ENCODE data around the gene VSIG10. TPM values are rescaled to one million over a fixed set of nuclear protein-coding genes. Genes with fewer than 3 reads are reported as not detected.
A peak's percentile ranks its signal among the peaks of the same experiment; 100 is the strongest.

The VSIG10 gene
- total and polyA plus RNA-seq, 2 of the 13 experiments (the other 11 are each of a cell fraction or from before 2014, with no cell fraction given) = 25.6 to 42.5 TPM

- TF ChIP-seq ZBTB1 (CRISPR knock-in tag; IDR thresholded peaks at IDR 0.05; ENCODE audit: borderline replicate concordance) (no peak), ATM (IDR thresholded peaks at IDR 0.05; ENCODE audit: borderline replicate concordance) (no peak), MAFG (CRISPR knock-in tag; IDR thresholded peaks at IDR 0.05) (no peak), ZNF296 (CRISPR knock-in tag; conservative IDR thresholded peaks at IDR 0.05) (no peak), ZNF17 (CRISPR knock-in tag; IDR thresholded peaks at IDR 0.05) (no peak), FOXK2 (IDR thresholded peaks at IDR 0.05) (no peak), ZKSCAN1 (IDR thresholded peaks at IDR 0.05; ENCODE audit: low read length) (no peak), NPAS2 (CRISPR knock-in tag; IDR thresholded peaks at IDR 0.05; ENCODE audit: borderline replicate concordance) (no peak), ZBTB25 (CRISPR knock-in tag; IDR thresholded peaks at IDR 0.05) (no peak), SMYD3 (CRISPR knock-in tag; IDR thresholded peaks at IDR 0.05) (no peak), FOXK1 (CRISPR knock-in tag; IDR thresholded peaks at IDR 0.05; ENCODE audit: borderline replicate concordance, low read depth) (peak; percentile 38; the same call in 1 of the 2 replicates), SIN3B (IDR thresholded peaks at IDR 0.05; ENCODE audit: low read length) (no peak), SALL2 (CRISPR knock-in tag; IDR thresholded peaks at IDR 0.05) (no peak), NFIC (IDR thresholded peaks at IDR 0.05; ENCODE audit: low read length) (peak; percentile 86; the same call in 1 of the 2 replicates), ZBTB2 (CRISPR knock-in tag; IDR thresholded peaks at IDR 0.05; ENCODE audit: low read depth) (no peak), BRF2 (CRISPR knock-in tag; IDR thresholded peaks at IDR 0.05) (no peak), ZNF775 (CRISPR knock-in tag; IDR thresholded peaks at IDR 0.05; ENCODE audit: borderline replicate concordance) (no peak), TFDP1 (CRISPR knock-in tag; IDR thresholded peaks at IDR 0.05; ENCODE audit: borderline replicate concordance) (no peak), ZFP1 (CRISPR knock-in tag; IDR thresholded peaks at IDR 0.05) (no peak), PITX1 (CRISPR knock-in tag; IDR thresholded peaks at IDR 0.05) (peak; percentile 65; the same call in 1 of the 2 replicates), AGO1 (IDR thresholded peaks at IDR 0.05; ENCODE audit: low read depth, low read length, poor library complexity, severe bottlenecking) (no peak), NR3C1 (CRISPR knock-in tag; IDR thresholded peaks at IDR 0.05) (no peak), ZNF180 (CRISPR knock-in tag; IDR thresholded peaks at IDR 0.05; ENCODE audit: borderline replicate concordance, low read depth) (no peak), ZNF441 (CRISPR knock-in tag; IDR thresholded peaks at IDR 0.05; ENCODE audit: borderline replicate concordance) (no peak), ATF7 (IDR thresholded peaks at IDR 0.05) (no peak), ATF7 (CRISPR knock-in tag; IDR thresholded peaks at IDR 0.05) (no peak), SP5 (CRISPR knock-in tag; IDR thresholded peaks at IDR 0.05; ENCODE audit: borderline replicate concordance, low read depth) (no peak), ZNF589 (CRISPR knock-in tag; conservative IDR thresholded peaks at IDR 0.05) (no peak), ZKSCAN5 (CRISPR knock-in tag; IDR thresholded peaks at IDR 0.05) (no peak), ZNF558 (CRISPR knock-in tag; IDR thresholded peaks at IDR 0.05; ENCODE audit: borderline replicate concordance) (no peak)
Observed at GRCh38 chr12:118124333-118124874, 20.6 kb upstream of the VSIG10 start (continued).
